Epithelial cell of alveolus of lung (primary cell): ENCODE results near the gene PLPP4. TPM values are rescaled to one million over a fixed set of nuclear protein-coding genes. Genes with fewer than 3 reads are reported as not detected.

ENCODE experiments used
- total RNA-seq: library from RNA; depleted of rRNA; stranded (reverse); fragments of >200 nt; gene quantifications from 2 replicates; pipeline ENCODE4 v1.2.1, GENCODE V29; 2015

Gene PLPP4
- 4.3 TPM in 1 of 2 replicates, not detected in the other for total RNA-seq

DNA sequence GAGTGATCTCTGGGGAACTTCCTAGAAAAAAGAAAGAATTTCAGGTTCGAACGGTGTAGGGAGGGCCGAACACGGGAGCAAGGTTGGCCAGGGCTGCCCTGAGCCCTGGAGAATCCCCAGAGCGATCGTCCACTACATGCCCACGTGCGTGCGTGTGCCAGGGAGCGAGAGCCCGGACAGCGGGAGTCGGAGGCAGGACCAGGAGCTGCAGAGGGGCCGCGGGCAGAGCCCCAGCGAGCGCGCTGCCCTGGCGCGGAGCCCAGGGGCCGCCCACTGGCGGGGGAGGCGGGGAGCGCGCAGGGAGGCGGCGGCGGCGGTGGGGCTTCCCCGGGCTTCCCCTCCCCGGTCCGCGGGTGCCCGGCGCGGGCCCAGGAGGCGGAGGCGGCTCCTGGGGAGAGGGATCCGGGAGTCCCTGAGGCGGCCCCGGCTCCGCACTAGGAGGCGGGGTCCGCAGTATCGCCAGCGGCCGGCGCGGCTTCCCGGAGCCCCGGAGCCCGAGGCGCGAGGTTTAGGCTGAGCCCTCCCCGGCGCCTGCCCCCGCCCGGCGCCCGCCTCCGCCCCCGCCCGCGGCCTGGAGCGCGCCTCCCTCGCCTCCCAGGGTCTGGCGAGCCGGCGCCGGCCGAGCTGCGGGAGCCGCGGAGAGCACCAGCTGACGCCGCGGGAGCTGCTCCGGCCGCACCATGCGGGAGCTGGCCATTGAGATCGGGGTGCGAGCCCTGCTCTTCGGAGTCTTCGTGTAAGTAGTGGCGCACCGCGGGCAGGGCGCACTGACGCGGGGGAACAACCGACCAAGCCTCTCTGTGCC lies at the start of gene PLPP4:
Gene PLPP4 (plus strand): TSS at position 602 of the 805 bp plus-strand sequence. CDS start 79 bp downstream, at position 681.

